Measurements from ENCODE around the gene SAFB2. TPM values are rescaled to one million over a fixed set of nuclear protein-coding genes. Genes with fewer than 3 reads are reported as not detected.

Gene SAFB2
- total and polyA plus RNA-seq, 2 donors (not counting 3 experiments of a cell fraction or from before 2014, with no cell fraction given) = 24.6 to 85.9 TPM

- ChIA-PET POLR2A (no interaction called here), CTCF (interaction anchor here (1.1 kb wide), 1 partner anchor 19 kb away, joined by 3 read pairs; the partner anchor contains the start of gene RPL36)
- H2AFZ ChIP-seq (ENCODE audit: low read depth, low read length) = no peak overlapping the region
- TF ChIP-seq EZH2 (IDR thresholded peaks at IDR 0.05; ENCODE audit: borderline replicate concordance, low read depth, low read length, severe bottlenecking) = no peak
- no peak for TF ChIP-seq MAX (IDR thresholded peaks at IDR 0.05; ENCODE audit: insufficient read depth, insufficient read length)
- TF ChIP-seq POLR2A (IDR thresholded peaks at IDR 0.05; ENCODE audit: low read depth, low read length) = no peak
- TF ChIP-seq, protein P1, sequence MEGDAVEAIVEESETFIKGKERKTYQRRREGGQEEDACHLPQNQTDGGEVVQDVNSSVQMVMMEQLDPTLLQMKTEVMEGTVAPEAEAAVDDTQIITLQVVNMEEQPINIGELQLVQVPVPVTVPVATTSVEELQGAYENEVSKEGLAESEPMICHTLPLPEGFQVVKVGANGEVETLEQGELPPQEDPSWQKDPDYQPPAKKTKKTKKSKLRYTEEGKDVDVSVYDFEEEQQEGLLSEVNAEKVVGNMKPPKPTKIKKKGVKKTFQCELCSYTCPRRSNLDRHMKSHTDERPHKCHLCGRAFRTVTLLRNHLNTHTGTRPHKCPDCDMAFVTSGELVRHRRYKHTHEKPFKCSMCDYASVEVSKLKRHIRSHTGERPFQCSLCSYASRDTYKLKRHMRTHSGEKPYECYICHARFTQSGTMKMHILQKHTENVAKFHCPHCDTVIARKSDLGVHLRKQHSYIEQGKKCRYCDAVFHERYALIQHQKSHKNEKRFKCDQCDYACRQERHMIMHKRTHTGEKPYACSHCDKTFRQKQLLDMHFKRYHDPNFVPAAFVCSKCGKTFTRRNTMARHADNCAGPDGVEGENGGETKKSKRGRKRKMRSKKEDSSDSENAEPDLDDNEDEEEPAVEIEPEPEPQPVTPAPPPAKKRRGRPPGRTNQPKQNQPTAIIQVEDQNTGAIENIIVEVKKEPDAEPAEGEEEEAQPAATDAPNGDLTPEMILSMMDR (IDR thresholded peaks at IDR 0.05; ENCODE audit: extremely low read depth in 1 of 2, insufficient read depth in 1 of 2, low read depth in 1 of 2, low read length in 2 of 2) = no peak
- no peak for TF ChIP-seq POLR2AphosphoS5 (IDR thresholded peaks at IDR 0.05; ENCODE audit: insufficient read depth, low read depth, low read length)
- TF ChIP-seq GATA2 (IDR thresholded peaks at IDR 0.05; ENCODE audit: insufficient read depth, insufficient read length, low read depth, low read length) = no peak
- TF ChIP-seq MYC (IDR thresholded peaks at IDR 0.05; ENCODE audit: low read depth, low read length) = no peak
- no peak for TF ChIP-seq FOS (IDR thresholded peaks at IDR 0.05; ENCODE audit: borderline replicate concordance, insufficient read depth, low read length)
- TF ChIP-seq JUN (IDR thresholded peaks at IDR 0.05; ENCODE audit: borderline replicate concordance, insufficient read depth, insufficient read length, low read depth) = no peak
- H4K20me1 ChIP-seq (replicated peaks; ENCODE audit: control insufficient read depth, extremely low read depth, insufficient read depth, low read length) = no peaks in the 10 kb centered on the region
- no peak overlapping the region for H3K9ac ChIP-seq (replicated peaks; ENCODE audit: extremely low read depth, insufficient read depth, low read length)
- DNase-seq (ENCODE audit: low read depth, low spot score) (no peak), FAIRE-seq (no peak)
- H3K36me3 ChIP-seq (ENCODE audit: control insufficient read depth in 2 of 2, extremely low read depth in 1 of 2, insufficient read depth in 2 of 2, low read length in 2 of 2) = peaks cover 2 to 28% of the 10 kb centered on the region in 2 experiments
- no peaks in the 10 kb centered on the region for H3K27me3 ChIP-seq (ENCODE audit: control insufficient read depth in 2 of 2, insufficient read depth in 2 of 2, low read length in 2 of 2)
- H3K9me1 ChIP-seq (replicated peaks; ENCODE audit: control insufficient read depth, extremely low read depth, insufficient read depth, low read length) = no peaks in the 10 kb centered on the region
- no peaks in the 10 kb centered on the region for H3K9me3 ChIP-seq (replicated peaks; ENCODE audit: control insufficient read depth, insufficient read depth, low read length)
- no peak overlapping the region for H3K4me3 ChIP-seq (replicated peaks in 1 of 3; ENCODE audit: insufficient read depth in 1 of 3, low read depth in 1 of 3, low read length in 3 of 3)
- intact Hi-C loops (cut with micrococcal nuclease) = no loop called here
- H3K4me2 ChIP-seq (ENCODE audit: insufficient read depth, low read length) = no peak overlapping the region
- H3K4me1 ChIP-seq (ENCODE audit: control insufficient read depth, extremely low read depth, insufficient read depth, low read length) = no peaks in the 10 kb centered on the region
- H3K27ac ChIP-seq (ENCODE audit: insufficient read depth, low read depth, low read length) = no peak overlapping the region
- dilution Hi-C loops (cut with MboI; ENCODE audit: extremely low pct_ligation_motif_present, low sequenced_read_pairs) = no loop called here
- no peaks in the 10 kb centered on the region for H3K79me2 ChIP-seq (ENCODE audit: control insufficient read depth, insufficient read depth, low read length)
- no TSS peak for BruUV-seq (replicated peaks)
These were observed 49.0 kb upstream of the SAFB2 start for GRCh38 chr19:5671600-5671999.

Data from endothelial cell of umbilical vein (primary cell).